Measurements from ENCODE around the gene KRT17.
"Not testable (repeated sequence)": the region's sequence is repeated elsewhere in the genome, so short reads cannot be mapped to it uniquely, and the experiment has no call there.

KRT17 gene

GRCh38 chr17:41653892-41654677, 29.7 kb upstream of the KRT17 start:
- DNase-seq, result no peak

- no peak for DNase-seq
Measured at GRCh38 chr17:41653421-41653820, 29.0 kb upstream of the KRT17 start.

- DNase-seq, result no peak
Measured at GRCh38 chr17:41652461-41652970, 28.1 kb upstream of the KRT17 start.

GRCh38 chr17:41651625-41652460, 27.5 kb upstream of the KRT17 start:
- no peak for DNase-seq

GRCh38 chr17:41650794-41651624, 26.6 kb upstream of the KRT17 start:
- no peak for DNase-seq

- DNase-seq, result no peak
Measured at GRCh38 chr17:41649923-41650519, 25.6 kb upstream of the KRT17 start.

- peak in 1 of 2 experiments; percentile 62 for DNase-seq
Measured at GRCh38 chr17:41648411-41649195, 24.2 kb upstream of the KRT17 start.

- peak in 1 of 2 experiments; percentile 49 for DNase-seq
Measured at GRCh38 chr17:41647940-41648410, 23.6 kb upstream of the KRT17 start.

- no peak for DNase-seq
Measured at GRCh38 chr17:41647038-41647813, 22.9 kb upstream of the KRT17 start.

GRCh38 chr17:41642252-41643156, 18.1 kb upstream of the KRT17 start:
- no peak for DNase-seq

- not testable (repeated sequence) for DNase-seq
Measured at GRCh38 chr17:41640596-41640995, 16.2 kb upstream of the KRT17 start.

- DNase-seq, result no peak
Measured at GRCh38 chr17:41639492-41640473, 15.4 kb upstream of the KRT17 start.

GRCh38 chr17:41638941-41639340, 14.6 kb upstream of the KRT17 start:
- DNase-seq, result no peak

GRCh38 chr17:41638194-41638593, 13.8 kb upstream of the KRT17 start:
- DNase-seq, result no peak

GRCh38 chr17:41636652-41637051, 12.3 kb upstream of the KRT17 start:
- DNase-seq, result no peak

GRCh38 chr17:41635121-41636097, 11.0 kb upstream of the KRT17 start:
- DNase-seq, result no peak

- DNase-seq, result no peak
Measured at GRCh38 chr17:41634639-41635038, 10.3 kb upstream of the KRT17 start.
